Common myeloid progenitor, CD34-positive (primary cell): ENCODE data around the gene PARL.

Experiments used
- CTCF ChIA-PET: fragments of 350-600 bp; sonication (Branson Sonifier 250); formaldehyde crosslinking; loops from one replicate; lab custom pipeline; 2021; ENCODE audit warnings: antibody characterized with exemption; lab: Charles Lee
- POLR2A ChIA-PET: fragments of 350-600 bp; sonication (Branson Sonifier 250); formaldehyde crosslinking; loops from one replicate; lab custom pipeline; 2021; ENCODE audit warnings: antibody characterized with exemption; lab: Charles Lee
- DNase-seq, 3 donors: peaks; one replicate each; pipeline versions ENCODE4 v3.0.0 to v3.0.0-alpha.2; 2013
- H3K27ac ChIP-seq, 2 experiments: 1 replicate in 1 of 2; 2 replicates in 1 of 2; pipeline ENCODE4 v1.7.0; 2013; ENCODE audit warnings: inconsistent platforms in 2 of 2, low read length in 2 of 2, mild to moderate bottlenecking in 2 of 2, low read depth in 1 of 2, moderate library complexity in 1 of 2; ENCODE audit not compliant: severe bottlenecking in 2 of 2, insufficient read depth in 1 of 2, poor library complexity in 1 of 2
- H3K27me3 ChIP-seq, 5 experiments: replicated peaks in 2 of 5; 1 replicate in 3 of 5; 2 replicates in 2 of 5; pipeline versions ENCODE4 v1.6.1 to v1.7.0; 2013; ENCODE audit warnings: low read length in 4 of 5, mild to moderate bottlenecking in 2 of 5, moderate library complexity in 2 of 5, inconsistent platforms in 1 of 5; ENCODE audit not compliant: insufficient read depth in 5 of 5, control insufficient read depth in 4 of 5
- H3K36me3 ChIP-seq, 4 experiments: 1 replicate in 2 of 4; 2 replicates in 2 of 4; pipeline versions ENCODE4 v1.6.1 to v1.7.0; 2013; ENCODE audit warnings: low read length in 3 of 4, control low read depth in 1 of 4, mild to moderate bottlenecking in 1 of 4; ENCODE audit not compliant: control insufficient read depth in 4 of 4, insufficient read depth in 4 of 4
- H3K4me1 ChIP-seq, 4 experiments: 1 replicate in 3 of 4; 2 replicates in 1 of 4; pipeline versions ENCODE4 v1.6.1 to v1.7.1; 2013; ENCODE audit warnings: low read length in 3 of 4, mild to moderate bottlenecking in 3 of 4, control low read depth in 1 of 4, inconsistent platforms in 1 of 4, moderate library complexity in 1 of 4; ENCODE audit not compliant: control insufficient read depth in 4 of 4, insufficient read depth in 4 of 4; ENCODE audit errors: control extremely low read depth in 1 of 4
- H3K4me3 ChIP-seq, 7 experiments: 1 replicate in 4 of 7; 2 replicates in 3 of 7; pipeline versions ENCODE4 v1.5.1 to v1.7.0; 2013; ENCODE audit warnings: mild to moderate bottlenecking in 7 of 7, low read length in 6 of 7, moderate library complexity in 6 of 7, inconsistent platforms in 2 of 7, low read depth in 2 of 7, control low read depth in 1 of 7; ENCODE audit not compliant: insufficient read depth in 4 of 7, control insufficient read depth in 1 of 7; ENCODE audit errors: extremely low read depth in 1 of 7
- H3K9me3 ChIP-seq, 5 experiments: 1 replicate in 4 of 5; 2 replicates in 1 of 5; pipeline versions ENCODE4 v1.6.1 to v1.7.1; 2013; ENCODE audit warnings: low read length in 4 of 5, mild to moderate bottlenecking in 2 of 5, inconsistent platforms in 1 of 5, low read depth in 1 of 5, moderate library complexity in 1 of 5; ENCODE audit not compliant: control insufficient read depth in 4 of 5, insufficient read depth in 2 of 5; ENCODE audit errors: control extremely low read depth in 1 of 5
- WGBS: methylation state at CpG from one replicate; pipeline ENCODE4 v1.1.5; 2013; ENCODE audit not compliant: insufficient coverage; 5-methylcytosine and 5-hydroxymethylcytosine counted together

PARL gene

GRCh38 chr3:183818706-183819624 lies 65.7 kb downstream of the PARL start:
- CTCF ChIA-PET, result no interaction called here
- Histone ChIP-seq H3K27ac (no peak overlapping the region), H3K36me3 (peaks cover 0 to 18% (median 2%) of the 10 kb centered on the region in 4 experiments), H3K27me3 (no peaks in the 10 kb centered on the region), H3K4me1 (peaks cover 0 to 5% (median 2%) of the 10 kb centered on the region in 4 experiments), H3K9me3 (no peaks in the 10 kb centered on the region), H3K4me3 (no peak overlapping the region)
- DNase-seq, result no peak
- WGBS, result 94% methylated on average over 20 of the region's 25 CpGs
- POLR2A ChIA-PET, result no interaction called here

DNA sequence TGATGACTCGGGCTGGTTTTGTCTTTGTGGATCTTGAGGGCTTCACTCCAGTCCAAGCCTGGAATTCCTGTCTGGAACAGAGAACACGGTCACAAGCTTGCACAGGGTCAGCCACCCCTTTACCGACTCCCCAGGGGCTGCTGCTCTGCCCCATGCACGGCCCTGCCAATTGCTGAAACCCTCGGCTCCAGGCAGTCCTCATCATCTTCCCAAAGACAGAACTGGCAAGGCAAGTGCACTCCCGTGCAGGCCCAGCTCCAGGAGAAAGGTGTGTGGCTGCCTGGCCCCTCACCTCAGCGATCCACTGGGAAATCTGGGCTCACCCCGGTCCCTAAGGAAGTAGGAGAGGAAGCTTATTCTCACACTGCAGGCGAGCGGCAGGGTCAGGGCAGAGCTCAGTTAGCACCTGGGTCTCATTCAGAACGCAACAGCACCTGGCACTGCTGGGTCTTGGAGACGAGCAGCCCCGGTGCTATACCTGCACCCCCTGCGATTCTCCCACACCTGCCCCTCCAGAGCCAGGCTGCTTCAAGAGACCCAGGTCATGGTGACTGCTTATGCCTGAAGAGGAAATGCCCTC lies 66.5 kb downstream of the PARL start:
- DNase-seq, result no peak
- peaks cover 0 to 22% (median 5%) of the 10 kb centered on the region in 4 experiments for H3K36me3 ChIP-seq
- ChIA-PET POLR2A (no interaction called here), CTCF (interaction anchor here (1.1 to 1.2 kb wide), 2 partner anchors 12 to 16 kb away, joined by 3 read pairs; no protein-coding TSS in a partner anchor)
- WGBS, result 95% methylated on average over 13 of the region's 14 CpGs
- H3K9me3 ChIP-seq, result no peaks in the 10 kb centered on the region
- H3K4me3 ChIP-seq, result no peak overlapping the region
- no peaks in the 10 kb centered on the region for H3K27me3 ChIP-seq
- H3K4me1 ChIP-seq, result no peaks in the 10 kb centered on the region
- no peak overlapping the region for H3K27ac ChIP-seq

DNA sequence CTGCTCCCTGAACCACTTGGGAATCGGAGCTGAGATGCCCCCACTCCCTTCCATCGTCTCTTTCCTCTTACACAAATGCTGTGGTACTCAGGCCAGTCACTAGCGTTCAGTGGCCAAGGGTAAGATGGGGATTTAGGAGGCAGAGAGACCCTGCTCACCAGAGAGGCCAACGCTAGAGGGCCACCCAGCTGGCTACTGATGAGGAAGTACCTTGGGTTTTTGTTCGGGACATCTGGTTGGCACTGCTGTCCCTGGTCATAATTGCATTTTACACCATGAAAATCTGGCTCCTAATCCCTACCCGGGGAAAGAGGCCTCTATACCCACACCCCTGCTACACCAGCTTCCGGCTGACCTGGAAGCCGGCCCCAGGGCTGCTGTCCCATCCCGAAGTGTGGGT lies 67.0 kb downstream of the PARL start:
- 96% methylated on average over 8 of the region's 9 CpGs for WGBS
- no peaks in the 10 kb centered on the region for H3K27me3 ChIP-seq
- CTCF ChIA-PET, result interaction anchor here (1.1 to 3.1 kb wide), 3 partner anchors 7 to 17 kb away, joined by 3 to 13 read pairs (median 3); partner anchors contain the start of gene MAP6D1
- peaks cover 1 to 22% (median 8%) of the 10 kb centered on the region in 4 experiments for H3K36me3 ChIP-seq
- no peaks in the 10 kb centered on the region for H3K9me3 ChIP-seq
- POLR2A ChIA-PET, result no interaction called here
- no peak overlapping the region for H3K27ac ChIP-seq
- no peak for DNase-seq
- H3K4me1 ChIP-seq, result no peaks in the 10 kb centered on the region
- no peak overlapping the region for H3K4me3 ChIP-seq

GRCh38 chr3:183816681-183817510 lies 67.8 kb downstream of the PARL start:
- 86% methylated on average over 19 of the region's 20 CpGs for WGBS
- peaks cover 2 to 25% (median 11%) of the 10 kb centered on the region in 4 experiments for H3K36me3 ChIP-seq
- H3K27me3 ChIP-seq, result no peaks in the 10 kb centered on the region
- POLR2A ChIA-PET, result no interaction called here
- H3K27ac ChIP-seq, result no peak overlapping the region
- no peaks in the 10 kb centered on the region for H3K4me1 ChIP-seq
- no peak overlapping the region for H3K4me3 ChIP-seq
- no peaks in the 10 kb centered on the region for H3K9me3 ChIP-seq
- no peak for DNase-seq
- CTCF ChIA-PET, result interaction anchor here (1.1 to 3.1 kb wide), 4 partner anchors 8 to 20 kb away, joined by 3 to 13 read pairs (median 3); partner anchors contain the start of gene MAP6D1

DNA sequence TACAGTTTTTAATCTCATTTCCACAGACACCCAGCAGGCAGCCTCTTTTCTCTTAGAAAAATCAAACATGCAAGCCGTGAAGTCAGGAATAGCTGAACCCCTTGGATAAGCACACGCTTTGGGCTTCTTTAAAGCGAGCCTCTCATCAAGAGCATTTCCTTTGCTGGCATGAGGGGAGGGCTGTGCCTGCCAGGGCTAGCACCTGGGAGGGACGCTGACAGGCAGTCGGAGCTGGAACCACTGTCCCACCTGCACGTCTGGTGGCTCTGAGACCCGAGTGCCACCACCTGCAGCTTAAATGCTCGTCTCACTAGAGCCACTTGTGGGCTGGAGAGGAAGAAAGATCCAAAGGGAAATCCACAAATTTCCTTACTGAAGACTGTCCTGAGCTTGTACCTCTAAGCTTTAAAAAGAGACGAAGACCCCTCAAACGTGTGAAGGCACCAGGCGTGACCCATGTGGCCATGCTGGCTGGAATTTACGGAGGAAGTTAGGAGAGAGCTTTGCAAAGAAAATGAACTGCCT lies 68.7 kb downstream of the PARL start:
- 97% methylated on average over 6 of the region's 12 CpGs for WGBS
- no peak for DNase-seq
- no peaks in the 10 kb centered on the region for H3K27me3 ChIP-seq
- peaks cover 2 to 33% (median 18%) of the 10 kb centered on the region in 4 experiments for H3K36me3 ChIP-seq
- no peaks in the 10 kb centered on the region for H3K4me1 ChIP-seq
- no peak overlapping the region for H3K27ac ChIP-seq
- POLR2A ChIA-PET, result no interaction called here
- H3K4me3 ChIP-seq, result no peak overlapping the region
- no peaks in the 10 kb centered on the region for H3K9me3 ChIP-seq
- CTCF ChIA-PET, result interaction anchor here (0.7 to 3.1 kb wide), 3 partner anchors 9 to 22 kb away, joined by 3 to 13 read pairs (median 3); partner anchors contain the start of gene MAP6D1

- no peak for DNase-seq
- ChIA-PET POLR2A (no interaction called here), CTCF (interaction anchor here (0.7 to 3.1 kb wide), 4 partner anchors 9 to 22 kb away, joined by 3 to 13 read pairs (median 3); partner anchors contain the start of gene MAP6D1)
- Histone ChIP-seq H3K27ac (no peak overlapping the region), H3K27me3 (no peaks in the 10 kb centered on the region), H3K4me1 (no peaks in the 10 kb centered on the region), H3K9me3 (no peaks in the 10 kb centered on the region), H3K4me3 (no peak overlapping the region), H3K36me3 (peaks cover 2 to 37% (median 23%) of the 10 kb centered on the region in 4 experiments)
- WGBS, result 80% methylated on average over 6 of the region's 9 CpGs
Observed at GRCh38 chr3:183815563-183815940, 69.1 kb downstream of the PARL start.
